ENCODE data around the gene DRAP1. TPM values are rescaled to one million over a fixed set of nuclear protein-coding genes. Genes with fewer than 3 reads are reported as not detected.
"Not testable (repeated sequence)": the region's sequence is repeated elsewhere in the genome, so short reads cannot be mapped to it uniquely, and the experiment has no call there.

The DRAP1 gene
- total RNA-seq, 1 donor from 2014 or later = 66.1 TPM

DNA sequence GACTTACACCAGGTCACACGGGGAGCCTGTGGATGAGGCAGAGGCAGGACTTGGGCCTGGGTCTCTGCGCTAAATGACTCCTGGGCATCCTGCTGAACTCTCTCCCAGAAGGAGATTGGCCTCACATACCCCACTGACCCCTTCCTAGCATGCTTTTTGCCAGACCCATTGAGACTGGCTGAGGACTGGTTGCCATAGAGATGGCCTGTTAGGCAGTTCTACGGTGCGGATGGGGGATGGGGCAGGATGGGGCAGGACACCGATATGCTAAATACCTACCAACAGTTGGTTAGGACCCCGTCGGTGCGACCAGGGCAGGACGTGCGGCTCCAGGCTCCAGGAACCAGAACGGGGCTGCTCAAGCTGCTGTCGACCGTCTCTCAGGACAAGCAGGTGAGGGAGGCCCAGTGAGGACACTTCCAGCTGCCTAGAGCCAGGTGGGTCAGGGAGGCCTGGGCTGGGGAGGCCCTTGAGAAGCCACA lies 26.2 kb downstream of the DRAP1 start, which contains the start of gene TSGA10IP:
TSGA10IP (plus strand) TSS at position 51 of the 482 bp plus-strand sequence; CDS start at position 247, 196 bp downstream.
- no peaks in the 10 kb centered on the region for H3K36me3 Mint-ChIP-seq
- no peak within 1 kb of the TSS for H3K27ac Mint-ChIP-seq
- no peak for DNase-seq (ENCODE audit: extremely low spot score, unreplicated experiment)
- H3K9me3 Mint-ChIP-seq = no peaks in the 10 kb centered on the region
- peaks cover 22% of the 10 kb centered on the region for H3K27me3 Mint-ChIP-seq
- H3K4me1 Mint-ChIP-seq (ENCODE audit: unreplicated experiment) = peaks cover 3% of the 10 kb centered on the region
- TF ChIP-seq, protein P1, sequence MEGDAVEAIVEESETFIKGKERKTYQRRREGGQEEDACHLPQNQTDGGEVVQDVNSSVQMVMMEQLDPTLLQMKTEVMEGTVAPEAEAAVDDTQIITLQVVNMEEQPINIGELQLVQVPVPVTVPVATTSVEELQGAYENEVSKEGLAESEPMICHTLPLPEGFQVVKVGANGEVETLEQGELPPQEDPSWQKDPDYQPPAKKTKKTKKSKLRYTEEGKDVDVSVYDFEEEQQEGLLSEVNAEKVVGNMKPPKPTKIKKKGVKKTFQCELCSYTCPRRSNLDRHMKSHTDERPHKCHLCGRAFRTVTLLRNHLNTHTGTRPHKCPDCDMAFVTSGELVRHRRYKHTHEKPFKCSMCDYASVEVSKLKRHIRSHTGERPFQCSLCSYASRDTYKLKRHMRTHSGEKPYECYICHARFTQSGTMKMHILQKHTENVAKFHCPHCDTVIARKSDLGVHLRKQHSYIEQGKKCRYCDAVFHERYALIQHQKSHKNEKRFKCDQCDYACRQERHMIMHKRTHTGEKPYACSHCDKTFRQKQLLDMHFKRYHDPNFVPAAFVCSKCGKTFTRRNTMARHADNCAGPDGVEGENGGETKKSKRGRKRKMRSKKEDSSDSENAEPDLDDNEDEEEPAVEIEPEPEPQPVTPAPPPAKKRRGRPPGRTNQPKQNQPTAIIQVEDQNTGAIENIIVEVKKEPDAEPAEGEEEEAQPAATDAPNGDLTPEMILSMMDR (conservative IDR thresholded peaks at IDR 0.05) = no peak
- H3K4me3 Mint-ChIP-seq = no peak within 1 kb of the TSS

DNA sequence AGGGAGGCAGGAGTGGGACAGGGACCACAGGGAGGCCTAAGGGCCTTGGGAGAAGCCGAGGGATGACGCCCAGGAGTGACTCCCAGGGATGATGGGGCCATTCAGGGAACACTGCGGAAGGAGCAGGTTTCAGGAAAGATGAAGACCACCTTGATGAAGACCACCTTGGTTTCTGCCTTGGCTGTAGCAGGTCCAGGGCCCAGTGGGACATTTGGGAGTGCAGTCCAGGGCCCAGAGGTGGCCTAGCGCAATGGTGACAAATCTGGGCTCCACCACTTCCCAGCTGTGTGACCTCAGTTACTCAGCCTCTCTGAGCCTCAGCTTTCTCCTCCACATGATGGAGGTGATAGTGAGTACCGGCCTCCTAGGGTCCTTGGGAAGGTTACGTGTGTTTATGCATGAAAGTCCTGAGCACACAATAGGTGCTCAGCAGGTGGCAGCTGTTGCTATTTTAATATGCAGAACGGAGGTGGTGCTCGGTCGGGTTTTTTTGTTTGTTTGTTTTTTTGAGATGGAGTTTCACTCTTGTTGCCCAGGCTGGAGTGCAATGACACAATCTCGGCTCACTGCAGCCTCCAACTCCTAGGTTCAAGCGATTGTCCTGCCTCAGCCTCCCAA lies 26.8 kb downstream of the DRAP1 start:
- peaks cover 3% of the 10 kb centered on the region for H3K4me1 Mint-ChIP-seq (ENCODE audit: unreplicated experiment)
- TF ChIP-seq, protein P1 (conservative IDR thresholded peaks at IDR 0.05) = no peak
- H3K27me3 Mint-ChIP-seq = peaks cover 22% of the 10 kb centered on the region
- no peak overlapping the region for H3K27ac Mint-ChIP-seq
- no peak for DNase-seq (ENCODE audit: extremely low spot score, unreplicated experiment)
- no peaks in the 10 kb centered on the region for H3K36me3 Mint-ChIP-seq
- no peak overlapping the region for H3K4me3 Mint-ChIP-seq
- H3K9me3 Mint-ChIP-seq = no peaks in the 10 kb centered on the region

DNA sequence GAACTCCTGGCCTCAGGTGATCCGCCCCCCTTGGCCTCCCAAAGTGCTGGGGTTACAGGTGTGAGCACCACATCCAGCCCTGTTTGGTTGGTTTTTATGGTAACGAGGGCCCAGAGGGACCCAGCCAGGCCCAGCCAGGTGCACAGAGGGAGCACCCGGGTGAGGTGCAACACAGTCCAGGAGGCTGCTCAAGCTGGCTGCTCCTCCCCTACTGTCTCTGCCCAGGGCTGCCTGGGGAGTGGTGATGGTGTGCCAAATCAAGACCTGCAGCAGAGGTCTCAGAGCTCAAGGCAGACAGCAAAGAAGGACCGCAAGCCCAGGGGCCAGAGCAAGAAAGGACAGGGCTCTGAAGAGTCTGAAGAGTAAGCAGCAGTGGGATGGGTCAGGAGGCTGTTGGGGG lies 27.4 kb downstream of the DRAP1 start:
- H3K4me3 Mint-ChIP-seq = no peak overlapping the region
- TF ChIP-seq, protein P1 (conservative IDR thresholded peaks at IDR 0.05) = no peak
- peaks cover 18% of the 10 kb centered on the region for H3K27me3 Mint-ChIP-seq
- H3K27ac Mint-ChIP-seq = no peak overlapping the region
- no peaks in the 10 kb centered on the region for H3K9me3 Mint-ChIP-seq
- H3K36me3 Mint-ChIP-seq = no peaks in the 10 kb centered on the region
- DNase-seq (ENCODE audit: extremely low spot score, unreplicated experiment) = no peak
- peaks cover 3% of the 10 kb centered on the region for H3K4me1 Mint-ChIP-seq (ENCODE audit: unreplicated experiment)

GRCh38 chr11:65947133-65947532 lies 27.9 kb downstream of the DRAP1 start:
- Mint-ChIP-seq H3K27ac (no peak overlapping the region), H3K9me3 (no peaks in the 10 kb centered on the region), H3K36me3 (no peaks in the 10 kb centered on the region), H3K27me3 (peaks cover 16% of the 10 kb centered on the region), H3K4me1 (ENCODE audit: unreplicated experiment) (peaks cover 3% of the 10 kb centered on the region), H3K4me3 (no peak overlapping the region)
- DNase-seq (ENCODE audit: extremely low spot score, unreplicated experiment) = no peak
- TF ChIP-seq, protein P1 (conservative IDR thresholded peaks at IDR 0.05) = no peak

- H3K9me3 Mint-ChIP-seq = no peaks in the 10 kb centered on the region
- TF ChIP-seq, protein P1 (conservative IDR thresholded peaks at IDR 0.05) = no peak
- H3K4me3 Mint-ChIP-seq = no peak overlapping the region
- H3K27ac Mint-ChIP-seq = no peak overlapping the region
- peaks cover 3% of the 10 kb centered on the region for H3K4me1 Mint-ChIP-seq (ENCODE audit: unreplicated experiment)
- peaks cover 12% of the 10 kb centered on the region for H3K27me3 Mint-ChIP-seq
- H3K36me3 Mint-ChIP-seq = no peaks in the 10 kb centered on the region
- no peak for DNase-seq (ENCODE audit: extremely low spot score, unreplicated experiment)
Measured at GRCh38 chr11:65947603-65948125, 28.4 kb downstream of the DRAP1 start.

DNA sequence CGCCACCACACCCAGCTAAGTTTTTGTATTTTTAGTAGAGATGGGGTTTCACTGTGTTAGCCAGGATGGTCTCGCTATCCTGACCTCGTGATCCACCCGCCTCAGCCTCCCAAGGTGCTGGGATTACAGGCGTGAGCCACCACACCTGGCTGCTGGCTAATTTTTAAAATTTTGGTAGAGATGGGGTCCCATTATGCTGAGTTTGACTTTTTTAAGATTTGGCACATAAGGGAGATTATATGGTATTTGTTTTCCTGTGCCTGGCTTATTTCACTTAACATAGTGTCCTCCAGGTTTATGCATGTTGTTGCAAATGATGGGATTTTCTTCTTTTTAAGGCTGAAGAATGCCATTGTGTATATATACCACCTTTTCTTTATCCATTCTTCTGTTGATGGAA lies 31.5 kb downstream of the DRAP1 start:
- H3K27me3 Mint-ChIP-seq = peaks cover 12% of the 10 kb centered on the region
- H3K4me1 Mint-ChIP-seq (ENCODE audit: unreplicated experiment); H3K27ac Mint-ChIP-seq; H3K4me3 Mint-ChIP-seq; DNase-seq (ENCODE audit: extremely low spot score, unreplicated experiment); H3K36me3 Mint-ChIP-seq; H3K9me3 Mint-ChIP-seq: not testable (repeated sequence)

- H3K27ac Mint-ChIP-seq; H3K4me1 Mint-ChIP-seq (ENCODE audit: unreplicated experiment): not testable (repeated sequence)
- H3K27me3 Mint-ChIP-seq = peaks cover 12% of the 10 kb centered on the region
Measured at GRCh38 chr11:65951641-65952040, 32.4 kb downstream of the DRAP1 start.

More at GRCh38 chr11:65951641-65952040, 32.4 kb downstream of the DRAP1 start:
- H3K9me3 Mint-ChIP-seq; DNase-seq (ENCODE audit: extremely low spot score, unreplicated experiment); H3K36me3 Mint-ChIP-seq; H3K4me3 Mint-ChIP-seq: not testable (repeated sequence)

Measured in type B pancreatic cell (in vitro differentiated cells).